ENCODE data around the gene AFDN. TPM values are rescaled to one million over a fixed set of nuclear protein-coding genes. Genes with fewer than 3 reads are reported as not detected.

The AFDN gene
- total RNA-seq, 4 donors from 2014 or later = 196 to 311 (median 224) TPM

DNA sequence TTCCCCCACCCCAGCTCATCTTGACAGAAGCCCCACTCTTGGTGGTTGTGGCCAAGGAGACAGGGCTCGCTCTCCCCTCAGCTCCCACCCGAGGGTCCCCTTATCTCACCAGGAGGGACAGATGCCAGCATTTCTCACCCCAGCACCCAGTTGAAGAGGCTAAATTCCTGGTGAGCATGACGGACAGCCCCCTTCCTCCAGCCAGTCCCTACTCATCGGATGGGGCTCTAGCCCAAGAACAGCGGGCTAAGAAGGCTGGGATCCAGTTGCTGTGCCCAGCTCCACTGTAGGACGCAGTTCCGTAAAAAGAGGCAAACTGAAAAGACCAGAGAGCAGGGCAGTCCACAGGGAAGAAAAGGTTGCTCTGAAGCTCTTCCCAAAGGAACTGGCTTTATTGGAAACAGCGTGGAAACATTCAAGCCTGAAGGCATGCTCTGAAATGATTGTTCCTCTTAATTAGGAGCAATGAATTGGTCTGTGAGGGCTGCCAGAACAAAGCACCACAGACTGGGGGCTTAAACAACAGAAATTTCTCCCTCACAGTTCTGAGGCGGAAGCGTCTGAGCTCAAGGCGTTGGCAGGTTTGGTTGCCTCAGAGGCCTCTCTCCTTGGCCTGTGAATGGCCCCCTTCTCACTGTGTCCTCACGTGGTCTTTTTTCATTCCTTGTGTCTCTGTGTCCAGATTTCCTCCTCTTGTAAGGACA lies 152.9 kb downstream of the AFDN start:
- 83 to 89% methylated on average over 12 of the region's 12 CpGs for WGBS, 2 donors
- H3K27me3 ChIP-seq = no peaks in the 10 kb centered on the region
- no peak overlapping the region for H3K27ac ChIP-seq
- H3K4me1 ChIP-seq = no peaks in the 10 kb centered on the region
- TF ChIP-seq, protein P1, sequence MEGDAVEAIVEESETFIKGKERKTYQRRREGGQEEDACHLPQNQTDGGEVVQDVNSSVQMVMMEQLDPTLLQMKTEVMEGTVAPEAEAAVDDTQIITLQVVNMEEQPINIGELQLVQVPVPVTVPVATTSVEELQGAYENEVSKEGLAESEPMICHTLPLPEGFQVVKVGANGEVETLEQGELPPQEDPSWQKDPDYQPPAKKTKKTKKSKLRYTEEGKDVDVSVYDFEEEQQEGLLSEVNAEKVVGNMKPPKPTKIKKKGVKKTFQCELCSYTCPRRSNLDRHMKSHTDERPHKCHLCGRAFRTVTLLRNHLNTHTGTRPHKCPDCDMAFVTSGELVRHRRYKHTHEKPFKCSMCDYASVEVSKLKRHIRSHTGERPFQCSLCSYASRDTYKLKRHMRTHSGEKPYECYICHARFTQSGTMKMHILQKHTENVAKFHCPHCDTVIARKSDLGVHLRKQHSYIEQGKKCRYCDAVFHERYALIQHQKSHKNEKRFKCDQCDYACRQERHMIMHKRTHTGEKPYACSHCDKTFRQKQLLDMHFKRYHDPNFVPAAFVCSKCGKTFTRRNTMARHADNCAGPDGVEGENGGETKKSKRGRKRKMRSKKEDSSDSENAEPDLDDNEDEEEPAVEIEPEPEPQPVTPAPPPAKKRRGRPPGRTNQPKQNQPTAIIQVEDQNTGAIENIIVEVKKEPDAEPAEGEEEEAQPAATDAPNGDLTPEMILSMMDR (IDR thresholded peaks at IDR 0.05) = no peak
- no peak for TF ChIP-seq POLR2A (IDR thresholded peaks at IDR 0.05)
- no peak for DNase-seq
- intact Hi-C loops (cut with DNase I) = no loop called here
- no peaks in the 10 kb centered on the region for H3K36me3 ChIP-seq
- H3K9me3 ChIP-seq = no peaks in the 10 kb centered on the region
- H3K4me3 ChIP-seq (replicated peaks in 1 of 3) = no peak overlapping the region

DNA sequence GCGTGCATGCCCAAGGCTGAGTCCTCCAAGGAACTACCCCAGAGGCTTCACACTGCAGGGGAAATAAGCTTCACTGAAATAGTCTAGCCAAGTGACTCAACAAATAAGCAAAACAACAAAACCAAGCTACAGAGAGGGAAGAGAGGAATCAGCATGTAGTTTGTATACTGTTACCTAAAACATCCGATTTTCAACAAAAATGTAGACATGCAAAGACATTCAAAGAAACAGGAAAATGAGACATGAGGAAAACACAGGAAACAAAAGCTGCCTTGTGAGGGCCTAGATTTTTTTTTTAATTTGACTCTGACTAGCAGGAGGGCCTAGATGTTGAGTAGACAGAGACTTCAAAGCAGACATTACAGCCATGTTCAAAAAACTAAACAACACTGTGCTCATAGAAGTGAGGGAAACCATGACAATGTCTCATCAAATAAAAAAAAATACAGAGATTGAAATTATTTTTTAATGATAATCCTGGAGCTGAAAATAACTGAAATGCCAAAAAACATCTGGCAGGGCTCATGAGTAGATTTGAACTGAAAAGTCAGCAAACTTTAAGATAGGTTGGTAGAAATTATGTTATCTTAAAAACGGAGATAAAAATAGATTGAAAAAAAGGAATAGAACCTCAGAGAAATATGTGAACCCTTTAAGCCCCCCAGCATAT lies 154.3 kb downstream of the AFDN start:
- no peak for TF ChIP-seq POLR2A (IDR thresholded peaks at IDR 0.05)
- TF ChIP-seq, protein P1 (IDR thresholded peaks at IDR 0.05) = no peak
- H3K9me3 ChIP-seq = no peaks in the 10 kb centered on the region
- intact Hi-C loops (cut with DNase I) = no loop called here
- H3K4me3 ChIP-seq (replicated peaks in 1 of 3) = no peak overlapping the region
- 77 to 82% methylated on average over 3 of the region's 3 CpGs for WGBS, 2 donors
- H3K27ac ChIP-seq = no peak overlapping the region
- H3K27me3 ChIP-seq = no peaks in the 10 kb centered on the region
- no peaks in the 10 kb centered on the region for H3K4me1 ChIP-seq
- H3K36me3 ChIP-seq = no peaks in the 10 kb centered on the region
- DNase-seq = no peak

DNA sequence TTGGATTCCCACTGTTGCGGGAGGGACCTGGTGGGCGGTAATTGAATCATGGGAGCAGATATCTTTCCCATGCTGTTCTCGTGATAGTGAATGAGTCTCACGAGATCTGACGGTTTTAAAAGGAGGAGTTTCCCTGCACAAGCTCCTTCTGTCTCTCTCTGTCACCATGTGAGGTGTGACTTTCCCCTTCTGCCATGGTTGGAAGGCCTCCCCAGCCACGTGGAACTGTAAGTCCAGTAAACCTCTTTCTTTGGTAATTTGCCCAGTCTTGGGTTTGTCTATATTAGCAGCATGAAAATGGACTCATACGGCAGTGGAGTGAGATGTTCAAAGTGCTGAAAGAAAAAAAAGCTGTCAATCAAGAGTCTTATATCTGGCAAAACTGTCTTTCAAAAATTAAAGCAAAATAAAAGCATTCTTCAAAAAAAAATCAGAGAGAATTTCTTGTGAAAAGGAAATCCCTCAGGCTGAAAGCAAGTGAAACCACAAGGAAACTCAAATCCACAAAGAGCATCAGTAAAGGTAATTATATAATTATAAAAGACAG lies 155.3 kb downstream of the AFDN start:
- no peak overlapping the region for H3K27ac ChIP-seq
- intact Hi-C loops (cut with DNase I) = no loop called here
- no peaks in the 10 kb centered on the region for H3K4me1 ChIP-seq

DNA sequence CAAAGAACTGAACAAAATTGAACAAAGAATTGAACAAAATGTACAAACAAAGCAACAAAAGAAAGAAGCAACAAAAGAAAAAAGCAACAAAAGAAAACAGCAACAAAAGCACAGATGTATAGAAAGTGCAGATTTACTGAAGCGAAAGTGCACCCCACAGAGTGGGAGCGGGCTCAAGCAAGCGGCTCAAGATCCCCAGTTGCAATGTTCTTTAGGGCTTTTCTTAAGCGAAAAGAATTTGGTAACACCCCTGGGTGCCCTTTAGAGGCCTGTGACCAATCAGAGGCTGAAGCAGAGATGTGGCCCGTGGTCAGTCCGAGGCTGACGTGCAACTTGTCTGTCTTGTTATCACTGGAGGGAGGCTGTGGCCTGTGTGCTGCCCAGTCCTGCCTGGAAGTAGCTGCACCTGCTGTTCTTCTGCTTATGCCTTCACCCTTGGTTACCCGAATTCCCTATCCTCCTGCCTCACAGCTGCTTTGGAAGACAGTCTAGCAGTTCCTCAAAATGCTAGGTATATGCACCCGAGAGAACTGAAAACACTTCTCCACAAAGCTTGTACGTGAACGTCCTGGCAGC lies 157.5 kb downstream of the AFDN start:
- DNase-seq = no peak
- Histone ChIP-seq H3K9me3 (no peaks in the 10 kb centered on the region), H3K27me3 (no peaks in the 10 kb centered on the region), H3K4me1 (no peaks in the 10 kb centered on the region), H3K36me3 (no peaks in the 10 kb centered on the region), H3K27ac (no peak overlapping the region), H3K4me3 (replicated peaks in 1 of 3) (no peak overlapping the region)
- WGBS, 2 donors = 92 to 95% methylated on average over 11 of the region's 11 CpGs
- TF ChIP-seq, protein P1 (IDR thresholded peaks at IDR 0.05) = no peak
- no peak for TF ChIP-seq POLR2A (IDR thresholded peaks at IDR 0.05)
- intact Hi-C loops (cut with DNase I) = no loop called here

More for the DNA sequence above, 155.3 kb downstream of the AFDN start:
- 70 to 80% methylated on average over 7 of the region's 7 CpGs for WGBS, 2 donors
- H3K4me3 ChIP-seq (replicated peaks in 1 of 3) = no peak overlapping the region
- TF ChIP-seq, protein P1 (IDR thresholded peaks at IDR 0.05) = no peak
- TF ChIP-seq POLR2A (IDR thresholded peaks at IDR 0.05) = no peak
- no peaks in the 10 kb centered on the region for H3K36me3 ChIP-seq
- no peaks in the 10 kb centered on the region for H3K27me3 ChIP-seq
- no peaks in the 10 kb centered on the region for H3K9me3 ChIP-seq
- no peak for DNase-seq

Measured in thyroid gland (tissue), 4 donors.